ENCODE data around the gene CHAMP1.
A peak's percentile ranks its signal among the peaks of the same experiment; 100 is the strongest.
"Not testable (repeated sequence)": the region's sequence is repeated elsewhere in the genome, so short reads cannot be mapped to it uniquely, and the experiment has no call there.

The CHAMP1 gene

DNA sequence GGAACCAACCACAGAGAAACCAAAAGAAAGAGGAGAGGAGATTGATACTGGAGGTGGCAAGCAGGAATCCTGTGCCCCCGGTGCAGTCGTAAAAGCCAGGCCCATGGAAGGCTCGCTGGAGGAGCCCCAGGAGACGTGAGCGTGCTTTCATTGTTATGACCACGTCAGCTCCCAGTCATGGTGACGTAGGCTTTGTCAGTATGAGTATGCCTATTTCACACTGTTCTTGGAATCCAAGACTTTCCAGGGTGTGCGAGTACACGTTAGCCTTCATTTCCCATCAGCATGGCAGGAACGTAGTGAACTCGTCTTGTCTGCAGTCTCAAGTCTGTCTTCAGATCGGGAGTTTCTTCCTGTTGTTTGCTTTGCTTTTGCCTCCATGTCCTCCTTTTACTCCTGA is 15.4 kb upstream of the CHAMP1 start:
- no peak for DNase-seq (ENCODE audit: low spot score)

DNA sequence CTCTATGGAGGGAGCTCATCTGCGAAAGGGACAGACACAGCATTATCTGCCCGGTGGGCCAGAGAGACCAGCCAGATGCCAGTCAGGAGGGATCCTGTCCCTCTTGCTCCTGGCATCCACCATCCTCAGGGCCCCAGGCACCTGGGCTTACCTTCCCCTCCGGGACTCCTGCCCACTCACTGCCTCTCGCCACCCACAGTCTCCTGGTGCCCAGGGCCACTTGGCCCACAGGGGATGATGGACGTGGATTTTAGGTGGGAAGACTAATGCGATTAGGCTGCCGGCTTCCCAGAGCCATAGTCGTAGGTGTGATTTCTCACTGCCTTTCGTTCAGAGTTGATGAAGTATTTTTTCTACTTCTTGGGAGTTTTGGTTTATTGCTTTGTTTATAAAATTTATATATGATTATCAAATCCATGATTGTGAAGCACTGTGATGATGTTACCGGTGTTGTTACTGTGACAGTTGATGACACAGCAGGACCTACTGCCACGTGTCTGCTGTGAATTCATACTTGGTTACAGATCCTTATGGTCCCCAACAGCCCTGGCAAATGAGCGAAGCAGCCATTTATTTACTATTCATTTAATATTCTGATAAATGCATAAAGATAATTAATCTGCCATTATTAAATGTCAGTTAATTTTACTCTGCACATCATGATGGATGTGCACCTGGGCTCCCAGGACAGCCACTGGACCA is 14.5 kb upstream of the CHAMP1 start:
- no peak for DNase-seq (ENCODE audit: low spot score)

DNA sequence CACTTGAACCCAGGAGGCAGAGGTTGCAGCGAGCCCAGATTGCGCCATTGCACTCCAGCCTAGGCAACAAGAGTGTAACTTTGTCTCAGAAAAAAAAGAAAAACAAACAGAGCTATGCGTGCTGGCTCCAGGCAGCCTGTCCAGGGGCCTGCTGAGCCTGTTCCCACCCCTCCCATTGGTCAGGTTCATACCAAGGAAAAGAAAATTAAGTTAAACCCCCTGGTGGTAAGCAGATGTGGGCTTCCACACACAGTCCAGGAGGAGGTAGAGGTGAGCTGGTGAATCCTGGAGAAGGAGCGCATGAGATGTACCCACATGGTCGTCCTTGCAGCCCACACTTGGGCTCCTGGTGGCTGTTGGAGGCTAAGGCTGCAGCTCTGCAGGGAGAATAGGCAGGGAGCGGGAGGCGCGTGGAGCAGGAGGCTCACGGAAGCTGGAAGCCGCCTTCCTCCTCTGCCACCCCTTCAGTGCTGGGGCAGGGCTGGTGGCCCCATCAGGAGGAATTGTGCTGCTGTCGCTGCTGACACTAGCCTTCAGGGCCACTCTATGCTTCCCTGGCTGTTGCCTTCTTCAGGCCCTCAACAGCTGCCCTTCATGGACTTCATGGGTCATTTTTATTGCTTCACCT is 10.5 kb upstream of the CHAMP1 start:
- no peak for DNase-seq (ENCODE audit: low spot score)

DNA sequence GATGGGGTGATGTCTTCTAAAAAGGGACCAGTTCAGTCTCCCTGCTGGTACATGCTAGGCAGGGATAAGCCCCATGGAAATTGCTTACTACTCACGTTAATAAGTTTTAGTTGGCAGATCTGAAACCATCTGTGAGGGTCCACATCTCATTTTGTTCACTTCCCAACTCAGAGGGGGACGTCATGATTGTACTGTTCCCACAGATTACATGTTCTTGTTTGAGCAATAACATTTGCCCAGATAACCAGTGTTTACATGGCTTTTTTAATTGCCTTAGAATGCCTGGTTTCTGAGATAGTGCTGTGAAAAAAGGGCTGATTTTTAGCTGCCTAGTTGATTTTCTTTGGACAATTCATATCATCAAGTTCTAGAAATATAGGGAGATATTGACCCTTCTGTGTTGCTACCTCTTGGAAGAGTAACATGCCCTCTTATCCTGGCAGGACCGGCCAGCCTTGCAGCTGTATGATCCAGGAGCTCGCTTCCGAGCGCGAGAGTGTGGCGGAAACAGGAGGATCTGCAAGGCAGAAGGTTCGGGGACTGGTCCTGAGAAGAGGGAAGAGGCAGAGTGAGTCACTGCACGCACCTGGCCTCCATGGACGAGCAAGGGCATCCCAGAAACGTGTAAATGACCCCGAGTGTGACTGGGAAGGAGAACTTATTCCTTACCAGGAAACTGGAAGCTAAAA is 9.8 kb upstream of the CHAMP1 start:
- DNase-seq (ENCODE audit: low spot score) = no peak

DNA sequence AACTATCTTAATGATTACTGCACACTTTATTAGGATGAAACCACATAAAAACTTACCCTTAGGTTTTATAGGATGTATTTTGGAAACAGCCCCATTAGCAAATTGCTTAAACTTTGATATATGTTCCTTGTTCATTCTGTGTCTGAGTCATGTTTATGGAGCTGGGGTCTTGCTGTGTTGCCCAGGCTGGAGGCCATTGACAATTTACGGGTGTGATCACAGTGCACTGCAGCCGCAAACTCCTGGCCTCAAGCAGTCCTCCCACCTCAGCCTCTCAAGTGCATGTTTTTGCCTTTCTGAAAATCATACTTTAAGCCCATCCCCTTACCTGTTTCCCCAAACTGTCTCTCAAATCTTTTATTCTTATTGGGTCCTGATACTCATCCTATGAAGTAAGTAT is 5.2 kb upstream of the CHAMP1 start:
- DNase-seq (ENCODE audit: low spot score) = no peak

DNA sequence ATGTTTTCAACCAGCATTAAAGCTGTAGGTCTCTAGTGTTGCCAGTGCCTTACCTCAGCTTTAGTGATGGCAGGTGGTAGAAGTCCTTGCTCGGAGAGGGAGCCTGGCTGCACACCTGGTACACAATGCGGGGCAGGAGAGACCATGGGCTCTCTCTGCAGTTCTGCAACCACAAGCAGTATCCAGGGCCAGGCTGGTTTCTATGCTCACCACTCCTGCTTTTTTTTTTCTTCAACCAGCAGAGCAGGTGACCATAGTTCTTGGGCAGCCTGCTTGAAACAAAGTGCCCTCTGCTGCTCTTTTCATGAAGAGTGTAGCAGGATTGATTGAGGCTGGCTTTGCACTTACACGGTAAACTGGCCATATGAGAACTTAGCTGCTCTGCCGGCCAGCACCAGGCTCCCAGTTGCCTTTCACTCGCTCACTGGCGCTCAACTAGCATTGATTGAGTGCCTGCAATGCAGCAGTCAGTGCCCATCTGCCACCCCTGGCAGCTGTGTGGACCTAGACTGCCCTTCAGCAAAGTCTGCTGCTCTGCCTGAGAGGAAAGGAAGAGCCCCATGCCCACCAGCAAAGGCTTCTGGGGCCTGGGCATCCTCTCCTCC is 4.4 kb upstream of the CHAMP1 start:
- no peak for DNase-seq (ENCODE audit: low spot score)

DNA sequence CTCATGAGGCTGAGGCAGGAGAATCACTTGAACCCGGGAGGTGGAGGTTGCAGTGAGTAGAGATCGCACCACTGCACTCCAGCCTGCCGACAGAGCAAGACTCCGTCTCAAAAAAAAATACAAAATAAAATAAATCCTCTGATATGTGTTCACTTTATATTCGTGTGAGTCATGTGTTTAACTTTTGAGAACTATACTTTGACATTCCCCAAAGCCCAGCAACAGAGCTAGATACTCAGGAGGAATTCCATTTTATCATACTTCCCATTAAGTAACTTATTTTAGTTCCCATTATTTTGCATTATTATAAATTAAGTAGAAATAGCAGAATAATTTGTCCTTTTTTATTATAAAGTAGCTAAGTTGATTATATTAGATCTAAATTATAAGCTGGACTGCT is 3.3 kb upstream of the CHAMP1 start:
- no peak for DNase-seq (ENCODE audit: low spot score)

DNA sequence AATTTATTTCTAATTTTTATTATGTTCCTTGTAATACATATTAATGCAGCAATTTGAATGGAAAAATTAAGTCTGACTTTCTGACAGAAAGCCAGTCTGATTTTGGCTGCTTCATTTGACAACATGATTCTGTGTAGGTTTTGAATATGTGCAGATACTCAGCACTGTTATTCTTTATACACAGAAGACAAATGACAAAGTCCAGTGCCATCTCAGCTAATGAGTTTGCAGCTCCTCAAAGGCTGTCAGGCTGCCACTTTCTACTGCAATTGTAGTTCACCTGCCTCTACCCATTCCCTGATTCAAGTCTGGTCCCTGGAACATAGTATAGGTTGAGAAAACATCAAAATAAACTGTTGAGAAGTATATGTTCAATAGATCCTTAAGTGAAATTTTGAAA is 2.9 kb upstream of the CHAMP1 start:
- DNase-seq (ENCODE audit: low spot score) = no peak

DNA sequence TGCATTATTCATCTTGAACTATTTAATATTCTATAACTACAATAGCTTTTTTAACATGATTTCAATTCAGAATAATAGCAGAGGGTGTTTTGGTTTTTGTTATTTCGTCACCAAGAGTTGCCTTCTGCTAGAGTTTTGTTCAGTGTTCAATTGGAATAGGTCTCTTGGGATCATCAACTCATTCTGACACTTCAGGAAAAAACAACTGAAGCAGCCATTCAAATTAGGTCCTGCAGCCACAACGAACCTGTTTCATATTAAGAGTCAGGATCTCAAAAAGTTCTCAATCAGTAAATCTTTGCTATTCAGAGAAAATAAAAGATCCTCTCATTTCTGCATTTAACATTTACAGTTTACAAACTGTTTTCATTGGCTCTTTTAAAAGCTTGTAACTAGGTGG is 2.4 kb upstream of the CHAMP1 start:
- DNase-seq (ENCODE audit: low spot score) = no peak

DNA sequence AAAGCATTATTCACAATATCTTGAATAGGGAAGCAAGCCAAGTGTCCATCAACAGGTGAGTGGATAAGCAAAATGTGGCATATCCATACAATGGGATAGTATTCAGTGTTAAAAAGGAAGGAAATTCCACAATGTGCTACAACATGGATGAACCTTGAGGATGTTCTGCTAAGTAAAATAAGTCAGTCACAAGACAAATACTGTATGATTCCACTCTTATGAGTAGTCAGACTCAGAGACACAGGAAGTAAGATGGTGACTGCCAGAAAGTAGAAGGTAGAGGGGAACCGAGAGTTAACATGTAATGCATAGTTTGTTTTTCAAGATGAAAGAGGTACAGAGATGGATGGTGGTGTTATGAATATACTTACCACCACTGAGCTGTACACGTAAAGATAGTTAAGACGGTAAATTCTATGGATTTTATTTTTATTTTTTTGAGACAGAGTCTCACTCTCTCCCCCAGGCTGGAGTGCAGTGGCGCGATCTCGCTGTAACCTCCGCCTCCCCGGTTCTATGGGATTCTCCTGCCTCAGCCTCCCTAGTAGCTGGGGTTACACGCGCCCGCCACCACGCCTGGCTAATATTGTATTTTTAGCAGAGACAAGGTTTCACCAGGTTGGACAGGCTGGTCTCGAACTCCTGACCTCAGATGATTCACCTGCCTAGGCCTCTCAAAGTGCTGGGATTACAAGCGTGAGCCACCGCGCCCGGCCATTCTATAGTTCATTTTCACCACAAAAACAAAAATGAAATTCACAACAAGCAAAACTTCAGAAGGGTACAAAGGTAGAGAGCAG is 1.0 kb upstream of the CHAMP1 start:
- peak; percentile 43 for DNase-seq (ENCODE audit: low spot score)

DNA sequence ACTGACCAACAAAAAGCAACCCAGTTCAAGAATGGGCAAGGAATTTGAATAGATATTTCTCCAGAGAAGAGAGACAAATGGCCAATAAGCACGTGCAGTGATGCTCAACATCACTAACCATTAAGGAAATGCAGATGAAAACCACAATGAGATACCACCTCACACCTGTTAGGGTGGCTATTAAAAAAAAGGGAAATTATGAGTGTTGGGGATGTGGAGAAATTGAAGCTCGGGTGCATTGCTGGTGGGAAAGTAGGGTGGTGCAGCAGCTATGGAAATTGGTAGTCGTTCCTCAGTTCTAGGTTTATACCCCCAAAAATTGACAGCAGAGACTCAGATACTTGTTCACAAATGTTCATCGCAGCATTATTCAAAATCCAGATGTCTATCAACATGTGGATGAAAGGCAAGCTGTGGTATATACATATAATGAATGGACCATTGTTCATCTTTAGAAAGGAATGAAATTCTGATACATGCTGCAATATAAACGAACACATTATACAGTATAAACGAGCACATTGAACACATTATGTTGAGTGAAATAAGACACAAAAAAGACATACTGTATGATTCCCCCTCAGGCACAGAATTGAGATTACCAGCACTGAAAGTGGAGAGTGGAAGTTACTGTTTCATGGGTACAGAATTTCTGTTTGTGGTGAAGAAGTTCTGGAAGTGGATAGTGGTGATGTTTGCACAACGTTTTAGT is 927 bp downstream of the CHAMP1 start:
- DNase-seq (ENCODE audit: low spot score) = peak; percentile 6

DNA sequence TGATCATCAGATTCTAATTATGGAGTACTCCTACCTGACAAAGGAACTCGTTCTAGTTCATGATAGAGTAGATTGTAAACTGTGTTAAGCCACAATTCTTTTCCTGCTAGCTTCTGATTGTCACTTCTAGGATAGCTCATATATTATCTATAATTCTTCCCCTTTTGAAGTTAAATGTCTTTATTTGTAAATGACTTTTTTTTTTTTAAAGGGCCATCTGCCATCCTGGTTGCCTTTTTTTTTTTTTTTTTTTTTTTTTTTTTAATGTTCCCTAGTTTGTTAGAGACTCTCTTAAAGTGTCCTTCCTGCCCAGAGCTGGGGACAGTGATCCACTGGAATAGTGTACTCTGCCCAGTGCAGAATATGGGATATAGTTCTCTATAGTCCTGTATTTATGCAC is 4.3 kb downstream of the CHAMP1 start:
- no peak for DNase-seq (ENCODE audit: low spot score)

DNA sequence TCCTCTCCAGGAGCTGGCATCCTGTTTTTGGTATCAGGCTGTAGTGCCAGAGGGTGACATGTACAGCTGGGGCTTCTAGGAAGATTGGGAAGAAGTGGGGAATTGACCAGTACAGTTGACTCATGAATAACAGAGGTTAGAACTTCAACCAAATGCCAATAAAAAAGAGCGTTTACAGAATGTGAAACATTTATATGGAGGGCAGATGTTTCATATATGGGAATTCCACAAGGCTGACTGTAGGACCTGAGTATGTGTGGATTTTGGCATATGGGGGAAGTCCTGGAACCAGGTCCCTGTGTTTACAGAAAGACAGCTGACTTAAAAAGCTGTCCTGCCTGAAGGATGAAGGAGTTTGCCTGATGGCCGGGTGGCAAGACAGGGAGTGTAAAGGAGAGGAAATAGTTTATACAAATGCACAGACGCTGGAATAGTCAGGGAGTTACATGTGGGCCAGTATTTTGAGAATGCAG is 5.2 kb downstream of the CHAMP1 start:
- no peak for DNase-seq (ENCODE audit: low spot score)

DNA sequence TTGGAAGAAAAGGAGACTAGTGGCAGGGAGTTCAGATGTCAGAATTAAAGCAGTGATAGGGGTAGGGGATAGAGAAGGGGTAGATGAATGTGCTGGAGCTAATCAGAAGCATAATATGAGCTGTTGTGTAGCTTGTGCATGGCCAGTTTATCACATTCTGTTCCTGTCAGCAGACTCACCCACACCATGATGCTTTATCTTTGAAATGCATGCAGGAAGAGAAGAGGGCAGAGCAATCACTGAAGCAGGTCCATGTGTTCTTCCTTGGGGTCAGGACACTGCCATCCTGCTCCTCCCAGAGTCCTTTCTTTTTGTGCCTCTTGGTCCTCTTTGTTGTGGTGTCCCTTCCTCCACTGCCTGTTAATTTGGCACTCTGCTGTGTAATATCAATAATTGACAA is 5.8 kb downstream of the CHAMP1 start:
- DNase-seq (ENCODE audit: low spot score) = no peak

DNA sequence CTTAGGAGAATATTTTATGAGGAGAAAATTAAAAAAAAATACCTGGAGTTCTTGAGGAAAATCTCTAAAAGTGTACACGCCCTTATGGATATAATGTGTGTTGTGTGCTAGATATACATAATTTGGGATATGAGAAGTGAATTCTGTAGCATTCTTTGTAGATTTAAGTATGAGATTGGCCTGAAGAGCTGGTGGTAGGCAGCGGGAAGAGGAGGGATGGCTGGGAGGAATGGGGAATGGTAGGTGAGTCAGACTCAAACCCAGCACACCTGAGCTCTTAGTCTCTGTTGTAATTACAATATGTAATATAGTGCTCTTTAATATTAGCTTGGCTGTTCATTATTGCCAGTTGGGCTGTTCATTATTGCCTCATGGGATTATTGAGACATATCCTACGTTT is 7.0 kb downstream of the CHAMP1 start:
- no peak for DNase-seq (ENCODE audit: low spot score)

DNA sequence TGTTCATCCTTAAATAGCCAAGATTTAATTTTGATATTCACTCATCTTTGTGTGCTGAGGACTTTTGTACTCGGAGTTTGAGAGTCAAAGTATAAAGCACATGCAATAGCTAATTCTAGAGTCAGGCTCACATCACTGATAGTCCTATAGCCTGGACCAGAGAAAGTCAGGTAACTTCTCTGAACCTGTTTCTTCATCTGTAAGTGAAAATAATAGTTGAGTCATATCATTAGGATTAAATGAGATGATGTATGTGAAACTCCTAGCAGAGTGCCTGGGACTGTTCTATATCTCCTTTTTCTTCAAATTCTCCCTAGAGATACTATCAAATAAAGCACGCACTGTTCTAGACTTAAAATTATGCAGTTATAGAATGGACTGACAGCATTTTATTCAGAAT is 9.0 kb downstream of the CHAMP1 start:
- no peak for DNase-seq (ENCODE audit: low spot score)

DNA sequence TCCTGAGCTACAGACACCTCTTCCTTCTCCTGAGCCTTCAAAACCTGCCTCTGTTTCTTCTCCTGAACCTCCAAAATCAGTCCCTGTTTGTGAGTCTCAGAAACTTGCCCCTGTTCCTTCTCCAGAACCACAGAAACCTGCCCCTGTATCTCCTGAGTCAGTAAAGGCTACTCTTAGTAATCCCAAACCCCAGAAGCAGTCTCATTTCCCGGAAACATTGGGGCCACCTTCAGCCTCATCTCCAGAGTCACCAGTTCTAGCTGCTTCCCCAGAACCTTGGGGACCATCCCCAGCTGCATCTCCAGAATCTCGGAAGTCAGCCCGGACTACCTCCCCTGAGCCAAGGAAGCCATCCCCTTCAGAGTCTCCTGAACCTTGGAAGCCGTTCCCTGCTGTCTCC is 10.0 kb downstream of the CHAMP1 start:
- DNase-seq (ENCODE audit: low spot score) = no peak

DNA sequence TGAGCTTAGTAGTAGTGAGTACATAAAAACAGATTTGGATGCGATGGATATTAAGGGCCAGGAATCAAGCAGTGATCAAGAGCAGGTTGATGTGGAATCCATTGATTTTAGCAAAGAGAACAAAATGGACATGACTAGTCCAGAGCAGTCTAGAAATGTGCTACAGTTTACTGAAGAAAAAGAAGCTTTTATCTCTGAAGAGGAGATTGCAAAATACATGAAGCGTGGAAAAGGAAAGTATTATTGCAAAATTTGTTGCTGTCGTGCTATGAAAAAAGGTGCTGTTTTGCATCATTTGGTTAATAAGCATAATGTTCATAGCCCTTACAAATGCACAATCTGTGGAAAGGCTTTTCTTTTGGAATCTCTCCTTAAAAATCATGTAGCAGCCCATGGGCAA is 11.4 kb downstream of the CHAMP1 start:
- DNase-seq (ENCODE audit: low spot score) = no peak

DNA sequence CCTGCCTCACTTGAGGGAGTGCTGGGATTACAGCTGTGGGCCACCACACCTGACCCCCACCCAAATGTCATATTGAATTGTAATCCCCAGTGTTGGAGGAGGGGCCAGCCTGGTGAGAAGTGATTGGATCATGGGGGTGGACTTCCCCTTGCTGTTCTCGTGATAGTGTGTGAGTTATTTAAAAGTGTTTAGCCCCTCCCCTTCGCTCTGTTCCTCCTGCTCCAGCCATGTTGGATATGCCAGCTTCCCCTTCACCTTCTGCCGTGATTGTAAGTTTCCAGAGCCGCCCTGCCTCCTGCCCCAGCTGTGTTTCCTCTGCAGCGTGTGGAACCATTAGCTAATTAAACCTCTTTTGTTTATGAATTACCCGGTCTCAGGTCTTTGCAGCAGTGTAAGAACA is 13.7 kb downstream of the CHAMP1 start:
- no peak for DNase-seq (ENCODE audit: low spot score)

DNA sequence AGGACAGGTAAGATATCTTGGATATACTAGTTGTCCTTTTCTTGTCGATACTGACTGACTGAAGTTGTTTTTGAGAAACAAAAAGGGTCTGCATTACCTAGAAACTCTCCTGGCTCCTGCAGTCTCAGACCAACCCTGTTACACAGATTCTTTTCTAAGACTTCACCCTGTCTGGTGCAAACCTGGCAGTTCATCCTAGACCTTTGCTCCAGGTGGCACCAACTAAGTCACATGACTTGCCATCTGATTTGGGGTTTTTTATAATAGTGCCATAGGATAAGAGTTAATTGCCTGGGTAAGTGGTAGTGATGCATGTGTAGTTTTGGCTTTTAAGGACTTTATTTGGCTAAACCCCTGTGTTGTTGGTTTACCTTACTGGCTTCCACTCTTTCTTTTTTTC is 14.3 kb downstream of the CHAMP1 start:
- no peak for DNase-seq (ENCODE audit: low spot score)

DNA sequence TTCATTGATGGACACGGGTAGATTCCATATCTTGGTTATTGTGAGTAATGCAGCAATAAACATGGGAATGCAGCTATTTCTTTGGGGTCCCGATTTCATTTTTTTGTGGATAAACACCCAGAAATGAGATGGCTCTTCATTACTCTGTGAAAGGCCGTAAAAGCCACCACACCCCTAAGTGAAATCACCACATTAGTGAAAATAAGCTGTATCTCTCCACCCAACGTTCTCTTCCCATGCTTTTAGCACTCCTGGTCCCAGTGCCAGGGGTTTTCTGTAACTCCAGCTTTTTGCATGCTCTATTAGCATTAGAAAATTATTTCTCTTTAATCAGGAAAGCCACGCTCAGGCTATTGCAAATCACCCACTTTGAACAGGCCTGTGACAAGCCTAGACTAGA is 15.8 kb downstream of the CHAMP1 start:
- no peak for DNase-seq (ENCODE audit: low spot score)

DNA sequence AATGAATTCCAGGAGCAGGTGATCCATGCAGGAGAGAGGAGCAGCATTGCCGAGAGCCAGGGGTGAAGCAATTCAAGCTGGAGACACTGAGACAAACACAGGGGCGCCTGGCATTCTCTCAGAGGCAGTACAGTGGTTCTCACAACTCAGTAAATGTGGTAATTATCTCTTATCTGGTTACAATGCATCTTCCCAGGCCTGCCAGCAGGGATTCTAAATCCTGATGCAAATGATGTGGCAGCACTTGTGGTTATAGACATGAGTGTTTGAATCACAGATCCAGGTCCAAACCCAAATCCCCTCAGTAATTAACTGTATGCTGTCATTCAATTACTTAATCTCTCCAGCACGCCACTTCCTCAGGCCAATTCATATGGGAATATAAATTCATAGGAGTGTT is 19.6 kb downstream of the CHAMP1 start:
- DNase-seq (ENCODE audit: low spot score) = not testable (repeated sequence)

Measured in kidney capillary endothelial cell (primary cell).